SK-N-SH (cell line): ENCODE measurements around the gene NMS. TPM values are rescaled to one million over a fixed set of nuclear protein-coding genes. Genes with fewer than 3 reads are reported as not detected.

Source experiments
- CTCF ChIA-PET: fragments of 300-600, 350-600 bp; formaldehyde crosslinking; extraction: SDS; loops from one replicate; lab custom pipeline; 2021; lab: Yijun Ruan, JAX
- POLR2A ChIA-PET: fragments of 350-600 bp; sonication (Branson Sonifier 250); formaldehyde crosslinking; extraction: SDS; loops from one replicate; lab custom pipeline; 2020; ENCODE audit warnings: antibody characterized with exemption, inconsistent platforms; lab: Yijun Ruan, JAX
- DNase-seq: peaks from one replicate; pipeline ENCODE4 v3.0.0; 2012
- H2AFZ ChIP-seq: fragments of 200-600 bp; sonication (generic); 2 replicates; pipeline ENCODE4 v1.8.1; 2016; ENCODE audit warnings: antibody characterized with exemption, mild to moderate bottlenecking, low read depth
- H3F3A ChIP-seq: fragments of 200-600 bp; sonication (generic); replicated peaks from 2 replicates; pipeline ENCODE3; 2016; ENCODE audit warnings: antibody characterized with exemption, mild to moderate bottlenecking; ENCODE audit not compliant: insufficient read depth
- H3K27ac ChIP-seq, 2 experiments: fragments of 200-500 bp in 1 of 2; fragments of 200-600 bp in 1 of 2; sonication (Bioruptor generic) in 1 of 2; sonication (generic), shearing (Covaris generic) in 1 of 2; 2 replicates each; pipeline versions ENCODE4 v1.5.1 to v1.6.1; 2014 to 2016; ENCODE audit warnings: low read depth in 2 of 2, inconsistent platforms in 1 of 2, low read length in 1 of 2, mild to moderate bottlenecking in 1 of 2, mixed read lengths in 1 of 2
- H3K27me3 ChIP-seq: fragments of 200-600 bp; sonication (generic), shearing (Covaris generic); 2 replicates; pipeline ENCODE4 v1.6.1; 2016; ENCODE audit warnings: mixed run types; ENCODE audit not compliant: insufficient read depth
- H3K36me3 ChIP-seq, 2 experiments: fragments of 200-500 bp in 1 of 2; fragments of 200-600 bp in 1 of 2; sonication (Bioruptor generic) in 1 of 2; sonication (generic) in 1 of 2; replicated peaks in 1 of 2; 2 replicates each; pipeline versions ENCODE3 to v1.5.1; 2014 to 2016; ENCODE audit warnings: low read length in 1 of 2, mild to moderate bottlenecking in 1 of 2; ENCODE audit not compliant: insufficient read depth in 2 of 2, control insufficient read depth in 1 of 2
- H3K4me1 ChIP-seq, 2 experiments: fragments of 200-500 bp in 1 of 2; fragments of 200-600 bp in 1 of 2; sonication (Bioruptor generic) in 1 of 2; sonication (generic), shearing (Covaris generic) in 1 of 2; 2 replicates each; pipeline versions ENCODE4 v1.5.1 to v1.6.1; 2014 to 2016; ENCODE audit warnings: low read depth in 1 of 2, low read length in 1 of 2, mixed run types in 1 of 2; ENCODE audit not compliant: insufficient read depth in 2 of 2, control insufficient read depth in 1 of 2
- H3K4me2 ChIP-seq: fragments of 200-600 bp; sonication (generic), shearing (Covaris generic); 2 replicates; pipeline ENCODE4 v1.6.1; 2017; ENCODE audit warnings: mixed run types
- H3K4me3 ChIP-seq, 2 experiments: fragments of 200-500 bp in 1 of 2; fragments of 200-600 bp in 1 of 2; sonication (Bioruptor generic) in 1 of 2; sonication (generic), shearing (Covaris generic) in 1 of 2; 2 replicates each; pipeline versions ENCODE4 v1.5.1 to v1.8.1; 2014 to 2016; ENCODE audit warnings: low read depth in 2 of 2, inconsistent platforms in 1 of 2, low read length in 1 of 2, mild to moderate bottlenecking in 1 of 2, mixed read lengths in 1 of 2, moderate library complexity in 1 of 2
- H3K79me2 ChIP-seq: fragments of 200-600 bp; sonication (generic); 2 replicates; pipeline ENCODE4 v1.8.1; 2017; ENCODE audit warnings: mild to moderate bottlenecking; ENCODE audit not compliant: insufficient read depth
- H3K9ac ChIP-seq: fragments of 200-600 bp; sonication (generic); 2 replicates; pipeline ENCODE4 v1.6.1; 2017; ENCODE audit warnings: mixed run types
- H3K9me2 ChIP-seq: fragments of 200-600 bp; sonication (generic); 2 replicates; pipeline ENCODE4 v1.6.1; 2017; ENCODE audit warnings: mixed run types
- H3K9me3 ChIP-seq: fragments of 200-600 bp; sonication (generic); 2 replicates; pipeline ENCODE4 v1.6.1; 2017; ENCODE audit warnings: mixed run types, mild to moderate bottlenecking, moderate library complexity
- H4K20me1 ChIP-seq: fragments of 200-600 bp; sonication (generic); 2 replicates; pipeline ENCODE4 v1.6.1; 2017; ENCODE audit warnings: mild to moderate bottlenecking, mixed run types; ENCODE audit not compliant: insufficient read depth
- ELF1 ChIP-seq: IDR thresholded peaks from 2 replicates; pipeline ENCODE4 v1.4.0; 2012
- FOSL2 ChIP-seq: IDR thresholded peaks from 2 replicates; pipeline ENCODE4 v1.4.0; 2012; ENCODE audit warnings: low read depth, mild to moderate bottlenecking, moderate library complexity, borderline replicate concordance
- GABPA ChIP-seq: IDR thresholded peaks from 2 replicates; pipeline ENCODE4 v1.4.0; 2012; ENCODE audit warnings: low read depth, mild to moderate bottlenecking
- GATA2 ChIP-seq: sonication (generic); formaldehyde crosslinking; IDR thresholded peaks from 2 replicates; pipeline ENCODE4 v1.5.0; 2020; ENCODE audit warnings: mild to moderate bottlenecking, missing genetic modification reagents
- MXI1 ChIP-seq: IDR thresholded peaks from 2 replicates; pipeline ENCODE4 v1.6.1; 2012; ENCODE audit warnings: mild to moderate bottlenecking, low read depth, low read length, improper control_type of control experiment
- POLR2AphosphoS5 ChIP-seq: IDR thresholded peaks from 2 replicates; pipeline ENCODE4 v1.6.1; 2012; ENCODE audit warnings: low read depth, low read length
- RAD21 ChIP-seq: IDR thresholded peaks from 2 replicates; pipeline ENCODE4 v1.6.1; 2012; ENCODE audit warnings: mild to moderate bottlenecking, low read length
- RCOR1 ChIP-seq: fragments of 150-350 bp; IDR thresholded peaks from 2 replicates; pipeline ENCODE4 v1.6.1; 2017; ENCODE audit warnings: antibody characterized with exemption, low read length
- RXRA ChIP-seq: IDR thresholded peaks from 2 replicates; pipeline ENCODE4 v1.4.0; 2012; ENCODE audit warnings: low read depth, mild to moderate bottlenecking, borderline replicate concordance
- SIN3A ChIP-seq: IDR thresholded peaks from 2 replicates; pipeline ENCODE4 v1.6.1; 2012; ENCODE audit warnings: low read depth, mild to moderate bottlenecking, low read length, moderate library complexity, borderline replicate concordance
- USF1 ChIP-seq: IDR thresholded peaks from 2 replicates; pipeline ENCODE4 v1.4.0; 2012; ENCODE audit warnings: low read depth, borderline replicate concordance
- WGBS: methylation state at CpG from one replicate; pipeline ENCODE4 v1.1.6; 2017; ENCODE audit warnings: low lambda C conversion rate; 5-methylcytosine and 5-hydroxymethylcytosine counted together
- polyA plus RNA-seq, 3 experiments: library from polyadenylated mRNA; depleted of rRNA; stranded (reverse); fragments of >200 nt; gene quantifications; 2 replicates each; pipeline ENCODE4 v1.2.3, GENCODE V29; 2012

NMS gene
- polyA plus RNA-seq, 1 of the 3 experiments (the other 2 are of a cell fraction), result not detected

GRCh38 chr2:100513650-100514049 is 43.4 kb downstream of the NMS start:
- H3K4me1 ChIP-seq, result no peaks in the 10 kb centered on the region
- no peak overlapping the region for H2AFZ ChIP-seq
- no peaks in the 10 kb centered on the region for H3K9me2 ChIP-seq
- H3K36me3 ChIP-seq, result no peaks in the 10 kb centered on the region
- no peaks in the 10 kb centered on the region for H3K9me3 ChIP-seq
- H3K27ac ChIP-seq, result no peak overlapping the region
- 25% methylated on average over 4 of the region's 4 CpGs for WGBS
- no peaks in the 10 kb centered on the region for H3K27me3 ChIP-seq
- H4K20me1 ChIP-seq, result no peaks in the 10 kb centered on the region
- DNase-seq, result no peak
- no peak overlapping the region for H3K9ac ChIP-seq
- CTCF ChIA-PET, result no interaction called here
- H3K4me3 ChIP-seq, result no peak overlapping the region
- POLR2A ChIA-PET, result no interaction called here
- H3F3A ChIP-seq, result no peaks in the 10 kb centered on the region
- H3K4me2 ChIP-seq, result no peak overlapping the region
- no peaks in the 10 kb centered on the region for H3K79me2 ChIP-seq
- no peak for TF ChIP-seq RCOR1
- no peak for TF ChIP-seq POLR2AphosphoS5
- TF ChIP-seq MXI1, result no peak
- TF ChIP-seq RXRA, result no peak
- TF ChIP-seq FOSL2, result no peak
- no peak for TF ChIP-seq GATA2 (CRISPR knock-in tag)

DNA sequence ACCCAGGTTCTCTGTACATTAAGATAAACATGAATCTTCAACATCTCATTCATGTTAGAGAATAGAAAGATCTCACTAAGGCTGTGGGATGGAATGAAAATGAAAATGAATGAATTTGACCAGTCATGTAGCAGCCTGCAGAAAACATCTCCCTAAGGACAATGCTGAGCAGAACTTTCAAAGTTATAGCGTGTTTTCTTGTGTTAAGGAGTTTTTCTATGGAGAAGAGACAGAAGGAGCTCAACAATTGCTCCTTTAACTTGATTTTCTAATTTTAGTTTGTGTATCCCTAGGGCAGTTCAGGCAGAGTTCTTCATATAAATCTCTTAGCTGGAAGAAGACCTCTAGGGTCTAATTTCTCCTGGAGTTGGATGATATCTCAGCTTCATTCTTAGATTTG is 47.3 kb downstream of the NMS start:
- H4K20me1 ChIP-seq, result no peaks in the 10 kb centered on the region
- H3K9me2 ChIP-seq, result no peaks in the 10 kb centered on the region
- H3K4me1 ChIP-seq, result no peaks in the 10 kb centered on the region
- H3K27me3 ChIP-seq, result no peaks in the 10 kb centered on the region; the same call in 1 of the 2 replicates
- TF ChIP-seq SIN3A (no peak), USF1 (no peak), RAD21 (no peak)
- ChIA-PET POLR2A (no interaction called here), CTCF (interaction anchor here (0.9 kb wide), 1 partner anchor 9 kb away, joined by 3 read pairs; no protein-coding TSS in a partner anchor)
- no peaks in the 10 kb centered on the region for H3K36me3 ChIP-seq
- no peaks in the 10 kb centered on the region for H3K9me3 ChIP-seq
- no peak overlapping the region for H2AFZ ChIP-seq
- no peaks in the 10 kb centered on the region for H3F3A ChIP-seq
- H3K9ac ChIP-seq, result no peak overlapping the region
- WGBS, result 14% methylated on average over 1 of the region's 1 CpG
- no peak for DNase-seq
- no peak overlapping the region for H3K27ac ChIP-seq
- no peaks in the 10 kb centered on the region for H3K79me2 ChIP-seq
- no peak overlapping the region for H3K4me2 ChIP-seq
- no peak overlapping the region for H3K4me3 ChIP-seq

DNA sequence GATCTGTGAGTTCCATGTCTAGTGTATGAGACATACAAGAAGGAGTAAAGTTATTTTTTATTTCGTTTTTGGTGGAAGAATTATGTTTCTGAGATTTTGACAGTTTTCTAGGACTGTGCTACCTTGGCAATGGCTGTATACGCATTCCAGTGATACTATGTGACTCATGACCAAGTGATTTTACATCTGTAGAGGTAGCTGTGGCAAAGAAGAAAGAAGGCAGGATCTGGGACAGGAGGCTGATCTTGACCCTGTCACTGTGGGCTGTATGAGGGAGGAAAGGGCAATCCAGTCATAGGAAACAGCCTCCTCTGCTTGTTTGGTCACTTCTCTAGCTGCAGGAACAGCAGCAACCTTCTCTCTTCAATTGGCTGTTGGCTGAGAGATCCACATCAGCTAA is 48.5 kb downstream of the NMS start:
- Histone ChIP-seq H3K9ac (no peak overlapping the region), H3K36me3 (no peaks in the 10 kb centered on the region), H3K9me2 (no peaks in the 10 kb centered on the region), H3K27ac (no peak overlapping the region), H3K9me3 (no peaks in the 10 kb centered on the region), H4K20me1 (no peaks in the 10 kb centered on the region), H3K4me1 (no peaks in the 10 kb centered on the region), H3K79me2 (no peaks in the 10 kb centered on the region), H3K27me3 (no peaks in the 10 kb centered on the region; the same call in 1 of the 2 replicates), H2AFZ (no peak overlapping the region), H3F3A (no peaks in the 10 kb centered on the region), H3K4me2 (no peak overlapping the region), H3K4me3 (no peak overlapping the region)
- no peak for DNase-seq
- TF ChIP-seq GABPA (no peak), FOSL2 (no peak), ELF1 (no peak)
- POLR2A ChIA-PET, result no interaction called here
- WGBS, result 8% methylated on average over 2 of the region's 2 CpGs
- CTCF ChIA-PET, result no interaction called here
